KMS-11 (cell line): ENCODE measurements around the gene CDH26.

Experiments
- H2AFZ ChIP-seq: fragments of 200-600 bp; sonication (generic); 2 replicates; pipeline ENCODE4 v1.6.1; 2016; ENCODE audit warnings: antibody characterized with exemption, mixed run types, low read depth
- H3K27ac ChIP-seq: fragments of 200-600 bp; sonication (generic); 2 replicates; pipeline ENCODE4 v1.6.1; 2016; ENCODE audit warnings: mild to moderate bottlenecking, mixed run types
- H3K27me3 ChIP-seq: fragments of 200-600 bp; sonication (generic); 2 replicates; pipeline ENCODE4 v1.6.1; 2017; ENCODE audit warnings: mild to moderate bottlenecking, low read depth, mixed run types, moderate library complexity; ENCODE audit not compliant: insufficient read depth
- H3K36me3 ChIP-seq: fragments of 200-600 bp; sonication (generic); 2 replicates; pipeline ENCODE4 v1.6.1; 2017; ENCODE audit warnings: mild to moderate bottlenecking, mixed run types; ENCODE audit not compliant: insufficient read depth
- H3K4me1 ChIP-seq: fragments of 200-600 bp; sonication (generic); 2 replicates; pipeline ENCODE4 v1.6.1; 2016; ENCODE audit warnings: mild to moderate bottlenecking, low read depth, mixed run types; ENCODE audit not compliant: poor library complexity, severe bottlenecking
- H3K4me2 ChIP-seq: fragments of 200-600 bp; sonication (generic); 2 replicates; pipeline ENCODE4 v1.7.0; 2016; ENCODE audit warnings: mild to moderate bottlenecking, mixed run types
- H3K4me3 ChIP-seq: fragments of 200-600 bp; sonication (generic); IDR thresholded peaks from 2 replicates; pipeline ENCODE4 v1.6.1; 2017; ENCODE audit warnings: low read depth, low read length, mixed read lengths; ENCODE audit not compliant: insufficient read depth
- H3K79me2 ChIP-seq: fragments of 200-600 bp; sonication (generic); 2 replicates; pipeline ENCODE4 v1.6.1; 2016; ENCODE audit warnings: low read depth, mixed run types; ENCODE audit not compliant: insufficient read depth
- H3K9ac ChIP-seq: fragments of 200-600 bp; sonication (generic); 2 replicates; pipeline ENCODE4 v1.6.1; 2016; ENCODE audit warnings: mild to moderate bottlenecking, mixed run types
- H4K20me1 ChIP-seq: fragments of 200-600 bp; sonication (generic); 2 replicates; pipeline ENCODE4 v1.6.1; 2016; ENCODE audit warnings: mild to moderate bottlenecking, mixed run types; ENCODE audit not compliant: insufficient read depth
- TF ChIP-seq, protein P1 (sequence below): fragments of 200-600 bp; sonication (generic); conservative IDR thresholded peaks from 2 replicates; pipeline ENCODE4 v1.6.1; 2017; ENCODE audit warnings: low read depth, mild to moderate bottlenecking, antibody characterized with exemption, low read length, moderate library complexity, mixed read lengths

The CDH26 gene

DNA sequence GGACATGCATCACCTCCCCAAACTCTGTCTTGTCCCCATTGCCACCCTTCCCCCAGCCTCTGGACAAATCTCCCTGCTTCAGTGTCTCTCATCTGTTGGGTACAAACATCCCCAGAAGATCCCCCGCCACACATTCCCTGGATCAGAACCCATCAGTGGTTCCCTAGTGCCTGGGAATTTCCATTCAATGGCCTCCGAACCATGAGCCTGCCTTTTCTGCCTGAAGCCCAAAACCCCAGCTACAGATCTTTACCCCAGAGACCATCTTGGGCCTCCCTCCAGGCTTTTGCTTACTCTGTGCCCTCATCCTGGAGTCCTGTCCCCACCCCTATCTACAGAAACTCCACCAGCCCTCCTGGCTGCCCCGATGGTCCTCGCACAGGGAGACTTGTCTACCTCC lies 78.1 kb downstream of the CDH26 start:
- H3K4me3 ChIP-seq, result no peak overlapping the region
- TF ChIP-seq, protein P1, sequence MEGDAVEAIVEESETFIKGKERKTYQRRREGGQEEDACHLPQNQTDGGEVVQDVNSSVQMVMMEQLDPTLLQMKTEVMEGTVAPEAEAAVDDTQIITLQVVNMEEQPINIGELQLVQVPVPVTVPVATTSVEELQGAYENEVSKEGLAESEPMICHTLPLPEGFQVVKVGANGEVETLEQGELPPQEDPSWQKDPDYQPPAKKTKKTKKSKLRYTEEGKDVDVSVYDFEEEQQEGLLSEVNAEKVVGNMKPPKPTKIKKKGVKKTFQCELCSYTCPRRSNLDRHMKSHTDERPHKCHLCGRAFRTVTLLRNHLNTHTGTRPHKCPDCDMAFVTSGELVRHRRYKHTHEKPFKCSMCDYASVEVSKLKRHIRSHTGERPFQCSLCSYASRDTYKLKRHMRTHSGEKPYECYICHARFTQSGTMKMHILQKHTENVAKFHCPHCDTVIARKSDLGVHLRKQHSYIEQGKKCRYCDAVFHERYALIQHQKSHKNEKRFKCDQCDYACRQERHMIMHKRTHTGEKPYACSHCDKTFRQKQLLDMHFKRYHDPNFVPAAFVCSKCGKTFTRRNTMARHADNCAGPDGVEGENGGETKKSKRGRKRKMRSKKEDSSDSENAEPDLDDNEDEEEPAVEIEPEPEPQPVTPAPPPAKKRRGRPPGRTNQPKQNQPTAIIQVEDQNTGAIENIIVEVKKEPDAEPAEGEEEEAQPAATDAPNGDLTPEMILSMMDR, result no peak
- H3K4me2 ChIP-seq, result no peak overlapping the region
- no peaks in the 10 kb centered on the region for H3K27me3 ChIP-seq
- H4K20me1 ChIP-seq, result no peaks in the 10 kb centered on the region
- no peak overlapping the region for H2AFZ ChIP-seq
- no peak overlapping the region for H3K27ac ChIP-seq
- no peaks in the 10 kb centered on the region for H3K36me3 ChIP-seq
- H3K79me2 ChIP-seq, result no peaks in the 10 kb centered on the region
- H3K9ac ChIP-seq, result no peak overlapping the region
- H3K4me1 ChIP-seq, result no peaks in the 10 kb centered on the region

DNA sequence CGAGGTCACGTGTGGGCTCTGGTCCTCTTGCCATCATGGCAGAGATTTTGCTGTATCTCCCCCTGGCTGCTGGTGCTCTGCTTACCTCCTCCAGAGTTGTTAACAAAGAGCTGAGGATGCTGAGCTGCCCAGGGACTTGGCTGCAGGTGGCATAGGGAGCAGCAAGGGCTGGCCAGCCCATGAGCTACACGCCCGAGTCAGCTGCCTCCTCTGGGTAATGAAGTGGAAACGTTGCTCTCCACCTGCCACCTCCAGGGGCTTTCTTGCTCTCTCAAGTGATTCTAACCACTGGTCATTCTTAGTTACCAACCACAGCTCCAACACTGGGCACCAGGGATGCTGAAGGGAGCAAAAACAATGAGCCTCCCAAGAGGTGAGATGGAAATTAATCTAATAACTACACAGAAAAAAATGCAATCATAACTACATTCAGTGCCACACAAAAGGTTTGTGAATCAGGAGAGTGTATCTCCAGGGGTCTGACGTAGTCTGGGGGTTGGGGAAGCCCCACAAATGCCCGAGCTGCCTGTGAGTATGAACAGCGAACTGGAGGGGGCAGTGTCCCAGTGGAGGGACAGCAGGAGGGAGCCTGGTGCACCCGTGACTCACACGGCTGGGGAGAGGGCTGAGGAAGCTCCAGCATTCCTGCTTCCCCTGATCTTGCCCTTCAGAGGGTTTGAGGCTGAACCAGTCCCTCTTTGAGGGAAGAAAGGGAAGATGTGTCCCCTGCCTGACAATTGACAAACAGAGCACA lies 78.7 kb downstream of the CDH26 start:
- Histone ChIP-seq H2AFZ (no peak overlapping the region), H3K4me1 (no peaks in the 10 kb centered on the region), H3K27me3 (no peaks in the 10 kb centered on the region), H3K4me3 (no peak overlapping the region), H4K20me1 (no peaks in the 10 kb centered on the region), H3K79me2 (no peaks in the 10 kb centered on the region), H3K4me2 (no peak overlapping the region), H3K36me3 (no peaks in the 10 kb centered on the region), H3K9ac (no peak overlapping the region), H3K27ac (no peak overlapping the region)
- TF ChIP-seq, protein P1, result no peak

DNA sequence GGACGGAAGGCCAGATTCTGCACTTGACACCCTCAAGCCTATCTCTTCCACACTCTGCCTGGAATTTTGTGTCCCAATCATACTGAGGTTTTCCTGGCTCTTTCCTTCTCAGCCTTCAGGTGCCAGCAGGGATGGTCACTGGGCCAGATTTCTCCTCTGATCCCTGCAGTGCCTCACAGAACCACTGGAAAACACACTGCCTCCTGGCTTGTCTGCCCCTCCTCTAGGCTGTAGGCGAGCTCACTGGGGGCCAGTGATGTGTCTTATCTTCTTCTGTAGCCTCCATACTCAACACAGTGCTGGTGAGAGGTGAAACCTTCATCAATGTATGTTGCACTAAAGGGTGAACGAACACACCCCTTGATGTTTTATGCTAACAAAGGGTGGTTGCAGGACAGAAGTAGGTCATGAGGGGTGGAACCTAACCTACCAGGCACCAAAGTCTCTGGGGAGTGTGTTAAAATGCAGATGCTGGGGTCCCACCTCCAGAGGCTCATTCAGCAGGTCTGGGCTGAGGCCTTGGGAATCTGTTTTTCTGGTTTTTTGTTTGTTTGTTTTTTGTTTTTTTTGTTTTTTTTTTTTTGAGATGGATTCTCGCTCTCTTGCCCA lies 80.3 kb downstream of the CDH26 start:
- Histone ChIP-seq H3K79me2 (no peaks in the 10 kb centered on the region), H3K27ac (no peak overlapping the region), H3K36me3 (no peaks in the 10 kb centered on the region), H3K27me3 (no peaks in the 10 kb centered on the region), H3K4me2 (no peak overlapping the region), H3K4me3 (no peak overlapping the region), H4K20me1 (no peaks in the 10 kb centered on the region), H3K9ac (no peak overlapping the region), H2AFZ (no peak overlapping the region), H3K4me1 (no peaks in the 10 kb centered on the region)
- TF ChIP-seq, protein P1, result no peak

DNA sequence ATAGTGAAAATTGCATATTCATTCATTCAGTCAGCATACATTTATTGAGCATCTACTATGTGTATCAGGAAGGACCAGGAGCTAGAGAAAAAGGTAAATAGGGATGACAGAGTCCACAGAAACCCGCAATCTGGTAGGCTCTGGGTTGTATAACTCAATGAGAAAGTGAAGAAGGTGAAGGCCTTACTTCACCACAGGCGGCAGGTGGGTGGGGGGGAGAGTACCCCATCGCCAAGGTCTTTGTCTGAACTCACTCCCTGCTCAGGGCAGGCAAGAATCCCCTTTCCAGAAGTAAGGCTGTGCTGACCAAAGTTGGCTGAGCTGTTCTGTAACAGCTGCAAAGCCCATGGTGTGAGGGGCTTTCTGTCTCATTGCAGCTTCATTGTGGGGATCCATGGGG lies 81.3 kb downstream of the CDH26 start:
- Histone ChIP-seq H3K4me3 (no peak overlapping the region), H3K36me3 (no peaks in the 10 kb centered on the region), H3K4me2 (no peak overlapping the region), H3K79me2 (no peaks in the 10 kb centered on the region), H2AFZ (no peak overlapping the region), H4K20me1 (no peaks in the 10 kb centered on the region), H3K9ac (no peak overlapping the region), H3K27me3 (no peaks in the 10 kb centered on the region), H3K4me1 (no peaks in the 10 kb centered on the region), H3K27ac (no peak overlapping the region)
- TF ChIP-seq, protein P1, result no peak
